ENCODE data around the gene OR10G8.

Gene OR10G8

DNA sequence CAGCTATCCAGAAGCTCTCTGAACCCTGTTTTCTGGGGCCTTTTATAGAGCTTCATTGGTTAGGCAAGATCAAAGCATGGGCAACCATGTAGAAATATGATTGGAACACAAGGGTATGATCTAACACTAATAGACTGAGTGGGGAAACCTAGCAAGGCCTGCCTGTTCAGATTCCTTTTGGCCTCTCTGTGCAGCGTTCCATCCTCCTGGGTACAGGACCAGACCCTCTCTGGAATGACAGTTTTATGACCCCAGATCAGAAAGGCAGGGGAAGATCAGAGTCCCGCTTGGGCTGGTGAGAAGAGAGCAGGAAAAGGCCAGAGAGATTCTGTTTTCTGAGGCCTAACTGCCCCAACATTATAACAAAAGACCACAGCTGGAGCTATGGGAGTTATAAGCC, 52.0 kb downstream of the OR10G8 start:
- no peak for DNase-seq (ENCODE audit: low spot score)

DNA sequence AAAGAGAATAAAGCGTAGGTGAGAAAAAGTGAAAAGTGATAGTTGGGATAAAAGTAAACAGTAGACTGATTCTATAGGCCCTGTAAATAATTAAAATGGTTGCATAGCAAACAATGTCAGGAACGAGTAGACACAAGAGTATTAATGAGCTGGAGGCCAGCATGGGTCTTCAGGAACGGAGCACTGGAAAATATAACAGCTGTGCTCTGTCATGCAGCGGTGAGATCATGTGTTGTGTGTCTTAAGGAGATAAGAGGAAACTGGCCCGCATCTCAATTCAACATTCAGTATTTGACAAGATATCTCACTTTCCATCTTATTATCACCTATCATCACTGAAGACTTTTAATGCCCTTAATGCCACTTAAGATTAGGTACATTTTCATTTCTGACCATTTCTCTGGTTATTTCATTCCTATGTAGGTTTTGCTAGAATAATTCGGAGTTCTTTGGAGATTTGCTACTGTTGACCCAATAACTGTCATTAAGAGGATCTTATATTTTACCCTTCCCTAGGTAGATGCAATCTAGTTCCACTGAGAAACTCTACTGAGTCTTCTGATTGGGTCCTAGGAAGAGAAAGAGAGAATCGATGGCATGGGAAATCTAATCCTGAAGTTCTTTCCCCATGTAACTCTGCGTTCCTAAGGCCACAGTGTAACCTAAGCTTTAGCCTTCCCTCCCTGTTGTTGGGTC, 53.2 kb downstream of the OR10G8 start:
- no peak for DNase-seq (ENCODE audit: low spot score)

Data from AG08396 (cell line).